H1 (cell line): ENCODE results near the gene AGPS. TPM values are rescaled to one million over a fixed set of nuclear protein-coding genes. Genes with fewer than 3 reads are reported as not detected.

Source experiments
- ASH2L ChIP-seq: fragments of 200-600, 300-600 bp; sonication (generic); IDR thresholded peaks from one replicate; pipeline ENCODE4 v1.7.1; 2017; ENCODE audit warnings: low read length
- ATF3 ChIP-seq: IDR thresholded peaks from 2 replicates; pipeline ENCODE4 v1.6.1; 2011; ENCODE audit warnings: low read depth, mild to moderate bottlenecking, low read length; ENCODE audit not compliant: insufficient read depth
- BACH1 ChIP-seq: IDR thresholded peaks from 2 replicates; pipeline ENCODE4 v1.6.1; 2012; ENCODE audit warnings: low read length, improper control_type of control experiment
- CHD1 ChIP-seq: IDR thresholded peaks from 2 replicates; pipeline ENCODE4 v1.6.1; 2012; ENCODE audit warnings: low read depth, low read length, improper control_type of control experiment
- NRF1 ChIP-seq: IDR thresholded peaks from 2 replicates; pipeline ENCODE4 v1.6.1; 2011; ENCODE audit warnings: mild to moderate bottlenecking, low read depth, low read length, improper control_type of control experiment
- PHF8 ChIP-seq: fragments of 200-600 bp; sonication (generic); conservative IDR thresholded peaks from 2 replicates; pipeline ENCODE4 v1.7.1; 2012; ENCODE audit warnings: low read depth, mild to moderate bottlenecking, inconsistent platforms, low read length, moderate library complexity
- SIN3A ChIP-seq, 2 experiments: IDR thresholded peaks in 1 of 2; conservative IDR thresholded peaks in 1 of 2; 2 replicates each; pipeline ENCODE4 v1.6.1; 2011 to 2012; ENCODE audit warnings: low read length in 2 of 2, improper control_type of control experiment in 1 of 2, low read depth in 1 of 2, mild to moderate bottlenecking in 1 of 2
- SP4 ChIP-seq: IDR thresholded peaks from 2 replicates; pipeline ENCODE4 v1.6.1; 2012; ENCODE audit warnings: low read length, inconsistent platforms
- polyA plus RNA-seq, 7 experiments: library from polyadenylated mRNA; depleted of rRNA in 3 of 7; stranded (reverse) in 5 of 7; unstranded in 2 of 7; fragments of >200 nt in 5 of 7; fragments of 200-250 nt in 2 of 7; gene quantifications; 1 replicate in 5 of 7; 2 replicates in 1 of 7; 4 replicates in 1 of 7; pipeline versions ENCODE4 v1.2.1 to v1.2.3, GENCODE V29; 2011 to 2013; ENCODE audit warnings: missing spikeins in 2 of 7, mixed read lengths in 2 of 7
- total RNA-seq: library from RNA; stranded (reverse); fragmentation: NEBNext Ultra II Directional; extraction: Animal tissue kit (Norgen Biotek cat#: 25700); gene quantifications from 2 replicates; pipeline ENCODE4 v1.2.1, GENCODE V29; 2021

The AGPS gene
- total and polyA plus RNA-seq, 2 of the 8 experiments (the other 6 are each of a cell fraction or from before 2014, with no cell fraction given): 7.3 to 57.8 TPM

GRCh38 chr2:177573120-177573519, 180.5 kb downstream of the AGPS start (continued):
- TF ChIP-seq ATF3 (no peak), BACH1 (no peak), PHF8 (no peak), SP4 (no peak), ASH2L (no peak), NRF1 (no peak), CHD1 (no peak), SIN3A (conservative IDR thresholded peaks at IDR 0.05 in 1 of 2, IDR thresholded peaks at IDR 0.05 in 1 of 2; ENCODE audit: low read depth in 1 of 2, low read length in 2 of 2) (no peak)
